Measurements from ENCODE around the gene ZBTB20. TPM values are rescaled to one million over a fixed set of nuclear protein-coding genes. Genes with fewer than 3 reads are reported as not detected.

Gene ZBTB20
- total RNA-seq, 1 donor from 2014 or later = 15.5 TPM

DNA sequence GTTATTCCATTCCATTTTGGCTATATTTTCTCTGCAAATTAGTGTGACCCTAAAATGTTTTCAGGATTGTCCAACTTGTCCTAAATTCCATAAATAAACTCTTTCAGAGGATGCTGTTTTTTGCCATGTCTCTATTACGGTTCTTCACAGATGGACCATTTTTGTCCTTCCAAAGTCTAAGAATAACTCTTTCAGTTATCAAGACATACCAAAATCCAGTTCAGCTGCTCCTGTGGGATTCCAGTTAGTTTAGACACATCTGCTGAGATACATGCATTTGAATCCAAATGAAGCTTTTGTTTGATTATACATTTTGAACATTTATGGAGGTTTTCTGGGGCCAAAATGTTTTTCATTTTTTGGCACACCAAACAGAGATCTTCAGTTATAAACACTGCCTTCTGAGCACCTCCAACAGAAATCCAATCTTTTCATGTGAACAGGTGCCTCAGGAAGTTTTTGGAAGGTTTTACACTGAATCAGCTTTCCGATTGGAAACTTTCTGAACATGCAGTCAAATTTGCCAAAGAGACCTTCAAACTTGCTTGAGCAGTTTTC is 772.6 kb downstream of the ZBTB20 start:
- Mint-ChIP-seq H3K36me3 (ENCODE audit: low read depth) (peaks cover 12% of the 10 kb centered on the region), H3K27me3 (ENCODE audit: low read depth) (no peaks in the 10 kb centered on the region), H3K4me1 (ENCODE audit: low read depth) (peaks cover 9% of the 10 kb centered on the region), H3K9me3 (ENCODE audit: low read depth) (no peaks in the 10 kb centered on the region), H3K27ac (ENCODE audit: unreplicated experiment) (no peak overlapping the region), H3K4me3 (ENCODE audit: unreplicated experiment) (no peak overlapping the region)
- TF ChIP-seq, protein P1, sequence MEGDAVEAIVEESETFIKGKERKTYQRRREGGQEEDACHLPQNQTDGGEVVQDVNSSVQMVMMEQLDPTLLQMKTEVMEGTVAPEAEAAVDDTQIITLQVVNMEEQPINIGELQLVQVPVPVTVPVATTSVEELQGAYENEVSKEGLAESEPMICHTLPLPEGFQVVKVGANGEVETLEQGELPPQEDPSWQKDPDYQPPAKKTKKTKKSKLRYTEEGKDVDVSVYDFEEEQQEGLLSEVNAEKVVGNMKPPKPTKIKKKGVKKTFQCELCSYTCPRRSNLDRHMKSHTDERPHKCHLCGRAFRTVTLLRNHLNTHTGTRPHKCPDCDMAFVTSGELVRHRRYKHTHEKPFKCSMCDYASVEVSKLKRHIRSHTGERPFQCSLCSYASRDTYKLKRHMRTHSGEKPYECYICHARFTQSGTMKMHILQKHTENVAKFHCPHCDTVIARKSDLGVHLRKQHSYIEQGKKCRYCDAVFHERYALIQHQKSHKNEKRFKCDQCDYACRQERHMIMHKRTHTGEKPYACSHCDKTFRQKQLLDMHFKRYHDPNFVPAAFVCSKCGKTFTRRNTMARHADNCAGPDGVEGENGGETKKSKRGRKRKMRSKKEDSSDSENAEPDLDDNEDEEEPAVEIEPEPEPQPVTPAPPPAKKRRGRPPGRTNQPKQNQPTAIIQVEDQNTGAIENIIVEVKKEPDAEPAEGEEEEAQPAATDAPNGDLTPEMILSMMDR (IDR thresholded peaks at IDR 0.05) = no peak
- DNase-seq (ENCODE audit: low spot score) = no peak

DNA sequence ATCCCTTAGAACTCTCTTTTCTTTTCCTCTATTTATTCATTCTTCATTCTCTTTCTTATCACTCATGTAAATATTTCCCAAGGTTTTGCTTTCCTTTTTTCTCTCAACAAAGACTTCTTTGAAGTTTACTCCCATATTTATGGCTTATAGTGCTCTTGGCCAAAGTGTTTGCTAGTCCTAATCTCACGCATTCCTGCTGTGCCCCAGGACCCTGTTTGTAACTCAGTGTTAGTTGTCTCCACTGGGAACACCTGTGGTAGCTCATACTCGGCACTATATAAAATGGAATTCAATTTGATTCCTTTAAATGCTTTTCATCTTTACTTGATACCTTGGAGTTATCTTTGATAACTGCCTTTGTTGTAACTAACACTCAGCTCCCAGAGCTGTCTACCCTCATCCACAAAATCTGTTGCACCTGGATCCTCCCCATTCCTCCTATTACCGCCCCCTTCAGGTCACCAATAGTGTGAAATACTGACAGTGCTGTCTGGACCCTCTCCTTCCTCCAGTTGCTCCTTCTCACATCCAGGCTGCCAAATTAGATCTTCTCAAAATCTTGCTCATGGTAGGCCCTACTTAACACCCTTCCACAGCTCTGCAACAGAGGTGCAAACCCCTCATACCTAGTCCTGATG is 776.4 kb downstream of the ZBTB20 start:
- H3K27me3 Mint-ChIP-seq (ENCODE audit: low read depth) = no peaks in the 10 kb centered on the region
- H3K4me1 Mint-ChIP-seq (ENCODE audit: low read depth) = peaks cover 16% of the 10 kb centered on the region
- no peak overlapping the region for H3K4me3 Mint-ChIP-seq (ENCODE audit: unreplicated experiment)
- no peaks in the 10 kb centered on the region for H3K9me3 Mint-ChIP-seq (ENCODE audit: low read depth)
- no peak overlapping the region for H3K27ac Mint-ChIP-seq (ENCODE audit: unreplicated experiment)
- no peak for DNase-seq (ENCODE audit: low spot score)
- no peaks in the 10 kb centered on the region for H3K36me3 Mint-ChIP-seq (ENCODE audit: low read depth)
- TF ChIP-seq, protein P1 (IDR thresholded peaks at IDR 0.05) = peak; percentile 32

DNA sequence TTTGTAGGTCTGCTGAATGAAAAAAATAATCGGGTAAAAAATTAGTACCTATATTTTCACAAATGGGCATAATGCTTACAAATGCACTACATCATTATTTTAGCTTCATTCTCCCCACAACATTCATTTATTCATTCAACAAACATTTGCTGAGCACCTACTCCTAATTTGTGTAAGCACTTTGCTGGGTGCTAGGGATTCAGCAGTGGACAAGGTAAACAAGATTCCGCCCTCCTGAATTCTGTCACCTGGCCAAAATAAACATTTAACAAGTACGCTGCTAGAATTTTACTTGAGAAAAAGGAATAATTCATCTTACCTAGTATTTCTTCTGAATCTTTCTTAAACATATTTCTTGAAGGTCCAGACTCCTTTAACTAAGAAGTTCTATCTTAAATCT is 781.2 kb downstream of the ZBTB20 start:
- TF ChIP-seq, protein P1 (IDR thresholded peaks at IDR 0.05) = no peak
- Mint-ChIP-seq H3K36me3 (ENCODE audit: low read depth) (no peaks in the 10 kb centered on the region), H3K9me3 (ENCODE audit: low read depth) (no peaks in the 10 kb centered on the region), H3K27ac (ENCODE audit: unreplicated experiment) (peak overlapping the region; percentile 3), H3K4me1 (ENCODE audit: low read depth) (peaks cover 37% of the 10 kb centered on the region), H3K4me3 (ENCODE audit: unreplicated experiment) (no peak overlapping the region), H3K27me3 (ENCODE audit: low read depth) (no peaks in the 10 kb centered on the region)
- DNase-seq (ENCODE audit: low spot score) = no peak

DNA sequence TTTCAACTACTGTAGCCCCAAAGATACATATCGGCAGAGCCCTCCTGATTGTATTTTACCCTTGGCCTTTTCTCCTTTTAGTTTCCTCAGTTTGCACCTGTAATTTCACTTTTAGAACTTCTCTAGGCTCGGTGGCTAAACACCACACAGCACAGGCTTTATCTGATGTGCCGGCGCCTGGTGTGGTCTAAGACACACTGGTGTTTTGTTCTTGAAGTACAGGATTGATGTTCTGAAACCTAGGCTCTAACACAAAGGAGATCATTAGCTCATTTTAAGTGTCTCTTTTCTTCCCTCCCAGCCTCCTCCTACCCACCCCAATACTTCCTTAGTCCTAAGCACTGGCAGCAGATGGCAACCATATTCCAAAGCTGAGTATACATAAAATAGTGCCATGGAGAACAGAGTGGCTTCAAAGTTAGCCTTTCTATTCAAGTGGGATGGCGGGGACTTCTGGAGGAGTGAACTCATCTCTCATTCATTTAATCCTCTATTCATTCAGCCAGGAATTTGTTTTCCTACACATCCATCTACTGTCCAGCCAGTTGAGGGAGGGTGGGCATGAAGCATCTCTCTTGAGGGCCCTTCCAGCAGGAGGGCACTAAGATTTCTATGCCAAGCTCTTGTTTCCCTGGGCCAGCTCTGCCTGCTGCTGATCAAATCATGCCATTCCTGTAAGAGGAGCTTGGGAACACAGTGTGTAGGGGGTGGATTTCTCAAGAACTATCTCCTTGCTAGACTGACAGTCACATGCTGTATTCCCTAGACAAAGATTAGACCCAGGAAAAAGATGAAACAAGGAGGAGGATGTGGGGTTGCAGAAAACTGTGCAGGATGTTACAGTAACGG is 782.1 kb downstream of the ZBTB20 start:
- Mint-ChIP-seq H3K27me3 (ENCODE audit: low read depth) (no peaks in the 10 kb centered on the region), H3K36me3 (ENCODE audit: low read depth) (no peaks in the 10 kb centered on the region), H3K27ac (ENCODE audit: unreplicated experiment) (no peak overlapping the region), H3K4me3 (ENCODE audit: unreplicated experiment) (no peak overlapping the region), H3K4me1 (ENCODE audit: low read depth) (peaks cover 37% of the 10 kb centered on the region), H3K9me3 (ENCODE audit: low read depth) (no peaks in the 10 kb centered on the region)
- TF ChIP-seq, protein P1 (IDR thresholded peaks at IDR 0.05) = no peak
- no peak for DNase-seq (ENCODE audit: low spot score)

DNA sequence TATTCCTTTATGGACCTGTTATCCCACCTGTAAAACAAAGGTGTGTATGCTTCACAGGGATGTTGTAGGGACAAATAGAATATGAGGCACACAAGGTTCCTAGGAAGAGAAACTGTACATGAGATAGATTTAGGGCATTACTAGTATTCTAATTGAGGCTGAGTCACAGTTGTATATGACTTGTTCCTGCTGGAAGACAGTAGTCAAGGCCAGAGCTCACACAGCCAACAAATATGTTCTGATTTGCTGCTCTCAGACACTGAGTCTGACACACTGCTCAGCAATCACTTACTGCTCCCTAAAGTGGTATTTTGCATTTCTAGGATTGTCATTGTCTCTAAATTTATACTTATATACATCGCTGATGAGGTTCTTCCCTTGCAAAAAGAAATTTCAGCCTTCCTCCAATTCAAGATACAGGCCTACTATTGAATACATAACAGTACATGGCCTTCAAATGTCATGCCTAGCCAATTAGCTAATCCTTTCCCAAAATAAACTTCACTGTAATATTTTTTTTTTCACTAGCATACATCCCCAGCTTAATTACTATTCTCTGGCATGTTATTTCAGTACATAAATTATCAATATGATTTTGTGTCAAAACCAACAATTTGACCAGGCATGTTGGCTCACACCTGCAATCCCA is 783.4 kb downstream of the ZBTB20 start:
- H3K27ac Mint-ChIP-seq (ENCODE audit: unreplicated experiment) = peak overlapping the region; percentile 46
- no peaks in the 10 kb centered on the region for H3K27me3 Mint-ChIP-seq (ENCODE audit: low read depth)
- H3K4me3 Mint-ChIP-seq (ENCODE audit: unreplicated experiment) = no peak overlapping the region
- DNase-seq (ENCODE audit: low spot score) = no peak
- peaks cover 37% of the 10 kb centered on the region for H3K4me1 Mint-ChIP-seq (ENCODE audit: low read depth)
- TF ChIP-seq, protein P1 (IDR thresholded peaks at IDR 0.05) = no peak
- no peaks in the 10 kb centered on the region for H3K9me3 Mint-ChIP-seq (ENCODE audit: low read depth)
- H3K36me3 Mint-ChIP-seq (ENCODE audit: low read depth) = no peaks in the 10 kb centered on the region
